ENCODE measurements around the gene GABRD.

The GABRD gene

DNA sequence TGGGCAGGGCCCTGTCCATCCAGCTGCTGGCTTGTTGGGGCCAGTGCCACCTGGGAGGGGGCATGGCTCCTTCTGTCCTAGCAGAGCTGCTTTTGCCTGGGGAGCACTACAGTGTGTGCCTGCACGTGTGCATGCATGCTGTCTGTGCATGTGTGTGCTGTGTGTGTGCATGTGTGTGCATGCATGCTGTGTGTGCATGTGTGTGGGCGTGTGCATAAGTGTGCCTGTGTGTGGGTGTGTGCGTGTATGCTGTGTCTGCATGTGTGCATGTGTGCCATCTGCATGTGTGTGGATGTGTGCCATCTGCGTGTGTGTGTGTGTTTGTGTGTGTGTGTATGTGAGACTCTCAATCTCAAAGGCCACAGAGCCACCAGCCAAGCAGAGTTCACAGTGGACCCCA, 22.7 kb downstream of the GABRD start:
- no peak for DNase-seq

GRCh38 chr1:2042830-2043773, 24.0 kb downstream of the GABRD start:
- DNase-seq = no peak

DNA sequence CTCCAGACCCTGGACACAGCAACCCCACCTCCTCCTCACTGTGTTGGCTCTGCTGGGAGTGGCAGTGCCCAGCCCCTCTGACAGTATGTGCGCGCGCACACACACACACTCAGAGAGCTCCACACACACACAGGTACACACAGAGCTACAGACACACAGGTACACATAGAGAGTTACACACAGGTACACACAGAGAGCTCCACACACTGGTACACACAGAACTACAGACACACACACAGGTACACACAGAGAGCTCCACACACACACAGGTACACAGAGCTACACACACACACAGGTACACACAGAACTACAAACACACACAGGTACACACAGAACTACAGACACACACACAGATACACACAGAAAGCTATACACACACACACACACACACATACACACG, 24.7 kb downstream of the GABRD start:
- DNase-seq = no peak

DNA sequence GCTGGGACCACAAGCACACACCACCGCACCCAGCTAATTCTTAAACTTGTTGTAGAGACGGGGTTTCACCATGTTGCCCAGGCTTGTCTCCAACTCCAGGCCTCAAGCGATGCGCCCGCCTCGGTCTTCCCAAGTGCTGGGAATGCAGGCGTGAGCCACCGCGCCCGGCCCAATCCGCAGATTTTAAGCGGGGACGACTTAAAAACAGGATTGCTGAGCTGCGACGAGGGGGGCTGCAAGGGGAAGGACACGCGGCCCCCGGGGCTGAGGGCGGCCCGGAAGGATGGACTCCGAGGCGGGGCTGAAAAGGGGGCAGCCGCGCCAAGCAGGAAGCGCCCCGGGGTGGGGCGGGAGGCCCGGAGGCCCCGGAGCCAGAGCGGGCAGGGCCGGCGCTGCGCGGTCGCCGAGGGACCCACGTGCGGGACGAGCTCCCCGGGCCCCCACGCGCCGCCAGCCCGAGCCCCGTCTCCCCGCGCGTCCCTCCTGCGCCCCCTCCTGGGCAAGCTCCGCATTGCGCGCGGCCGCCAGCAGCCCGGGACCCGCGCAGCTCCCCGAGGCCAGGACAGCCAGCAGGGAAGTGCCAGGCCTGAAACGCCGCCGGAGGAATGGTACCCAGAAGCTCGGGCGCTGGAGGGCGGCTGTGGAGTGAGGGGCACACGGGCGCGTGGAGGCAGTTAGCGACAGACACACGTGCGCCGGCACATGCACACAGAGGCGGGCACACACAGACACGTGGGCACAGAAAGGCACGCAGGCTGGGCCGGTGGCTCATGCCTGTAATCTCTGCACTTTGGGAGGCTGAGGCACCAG, 25.6 kb downstream of the GABRD start:
- peak; percentile 68 to 87 (median 85) for DNase-seq

DNA sequence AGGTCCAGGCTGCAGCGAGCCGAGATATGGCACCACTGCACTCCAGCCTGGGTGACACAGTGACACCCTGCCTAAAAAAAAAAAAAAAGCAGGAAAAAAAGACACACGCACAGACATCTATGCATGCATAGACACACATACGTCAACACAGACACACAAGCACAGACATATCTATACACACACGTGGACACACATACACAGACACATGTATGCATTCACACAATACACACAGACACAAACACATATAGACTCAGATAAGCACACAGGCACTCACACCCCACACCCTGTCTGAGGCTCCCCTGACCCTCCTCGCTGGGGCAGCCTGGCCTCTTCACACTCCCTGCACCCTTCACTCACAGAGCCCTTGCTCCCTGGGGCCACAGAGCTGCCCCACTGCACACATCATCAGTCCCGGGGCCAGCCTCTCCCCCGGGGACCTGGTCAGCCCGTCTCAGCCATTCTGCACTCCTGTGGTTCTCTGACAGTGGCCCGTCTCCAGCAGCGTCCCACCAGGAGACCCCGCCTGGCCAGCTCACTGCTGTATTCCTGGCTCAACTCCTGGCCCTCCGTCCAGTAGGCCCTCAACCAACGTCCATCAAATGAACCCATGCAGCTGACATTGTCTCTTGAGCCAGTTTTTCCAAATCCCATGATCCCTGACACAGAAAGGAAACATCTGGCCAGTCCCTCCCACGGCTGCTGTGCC, 26.5 kb downstream of the GABRD start:
- DNase-seq = no peak

GRCh38 chr1:2046174-2046917, 27.2 kb downstream of the GABRD start:
- peak; percentile 39 to 75 (median 55) for DNase-seq

DNA sequence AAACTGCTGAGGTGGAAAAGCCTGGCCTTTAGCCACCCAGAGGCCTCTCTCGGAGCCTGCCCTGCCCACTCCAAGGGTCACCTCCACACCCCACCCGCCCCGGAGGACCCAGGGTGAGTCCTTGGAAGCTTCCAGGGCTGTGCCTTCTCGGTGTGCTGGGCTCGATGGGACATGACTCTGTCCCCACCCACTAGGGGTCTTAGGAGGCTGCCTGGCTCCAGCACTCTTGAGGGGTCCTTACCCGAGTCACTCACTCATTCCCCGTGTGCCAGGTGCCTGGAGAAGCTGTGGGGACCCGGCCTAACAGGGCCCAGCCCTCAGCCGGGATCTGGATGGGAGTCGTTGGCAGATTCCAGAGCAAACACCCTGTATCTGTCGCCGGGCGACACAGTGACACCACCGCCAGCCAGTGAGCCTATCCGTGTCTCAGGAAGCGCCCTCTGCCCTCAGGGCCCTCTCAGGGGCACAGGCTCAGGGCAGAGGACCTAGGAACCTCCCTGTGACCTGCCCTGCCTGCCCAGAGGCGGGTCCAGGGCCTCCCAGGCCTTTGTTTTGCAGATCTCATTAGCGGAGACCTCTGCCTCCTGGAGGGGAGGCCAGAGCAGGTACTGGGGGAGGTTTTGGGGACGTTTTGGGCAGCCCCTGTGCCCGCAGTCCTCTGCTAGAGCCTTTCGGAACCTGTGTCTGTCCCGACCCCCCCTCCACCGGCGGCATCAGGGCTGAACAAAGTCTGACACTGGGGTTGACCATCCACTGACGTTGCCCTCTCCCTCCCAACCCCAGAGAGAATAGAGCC, 28.0 kb downstream of the GABRD start:
- no peak for DNase-seq

DNA sequence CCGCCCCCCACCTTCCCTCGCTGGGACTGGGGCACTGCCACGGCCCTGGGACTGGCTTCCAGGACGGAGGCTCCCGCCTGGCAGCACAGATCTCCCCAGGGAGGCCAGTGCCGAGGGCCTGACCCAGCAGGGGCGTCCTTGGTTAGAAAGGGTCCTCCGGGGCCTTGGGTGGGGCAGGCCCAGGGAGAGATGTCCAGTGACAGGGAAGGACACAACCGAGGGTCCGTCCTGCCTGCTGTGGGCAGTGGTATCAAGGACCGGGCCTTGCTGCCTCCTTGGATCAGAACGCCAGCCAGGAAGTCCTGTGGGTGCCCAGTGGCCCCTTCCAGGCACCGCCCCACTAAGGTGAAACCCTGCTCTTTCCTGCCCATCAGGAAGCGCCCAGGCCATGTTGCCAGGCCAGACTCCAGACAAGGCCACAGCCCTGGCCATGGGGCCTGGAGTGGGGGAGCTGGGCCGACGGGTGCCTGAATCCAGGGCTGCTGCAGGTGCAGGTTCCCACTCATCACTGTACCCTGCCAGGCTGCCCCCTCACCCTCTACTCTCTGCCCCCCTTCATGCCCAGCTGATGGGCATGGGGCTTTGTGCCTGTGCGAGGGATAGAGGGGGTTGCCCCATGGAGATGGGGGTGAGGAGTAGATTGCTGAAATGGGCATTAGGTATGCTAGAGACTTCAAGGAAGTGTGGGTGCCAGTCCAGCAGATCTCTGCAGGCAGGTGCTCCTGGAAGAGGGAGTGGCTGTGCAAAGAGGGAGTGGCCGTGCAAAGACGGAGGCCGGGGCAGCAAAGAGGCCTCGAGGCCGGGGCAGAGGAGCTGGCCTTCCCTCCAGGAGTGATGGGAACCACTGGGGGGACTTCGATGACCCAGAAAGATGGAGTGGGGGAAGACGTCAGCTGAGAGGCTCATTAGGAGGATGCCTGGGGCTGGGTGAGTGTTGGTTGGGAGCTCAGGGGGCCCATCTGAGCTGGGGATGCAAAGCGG, 28.9 kb downstream of the GABRD start:
- DNase-seq = no peak

DNA sequence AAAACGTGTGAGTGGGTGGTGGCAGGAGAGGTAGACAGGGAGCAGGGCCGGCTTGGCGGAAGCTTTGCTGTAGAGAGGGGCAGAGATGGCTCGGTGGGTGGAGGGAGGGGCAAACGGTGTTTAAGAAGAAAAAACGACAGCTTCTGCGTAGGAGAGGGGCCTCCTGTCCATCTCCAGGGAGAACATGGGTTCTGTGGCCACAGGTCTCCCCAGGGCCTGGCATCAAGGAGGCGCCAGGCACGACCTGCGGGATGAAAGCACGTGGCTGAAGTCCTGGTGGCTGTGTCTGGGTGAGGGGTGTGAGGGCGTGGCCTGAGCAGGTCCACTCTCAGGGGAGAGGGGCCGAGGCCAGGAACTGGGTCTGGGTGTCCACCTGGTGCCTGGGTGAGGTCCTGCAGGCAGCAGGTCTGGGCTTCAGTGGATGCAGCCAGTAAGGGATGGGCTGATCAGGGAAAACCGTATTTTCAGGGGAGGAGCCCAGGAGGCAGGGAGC, 30.1 kb downstream of the GABRD start:
- peak in 1 of 4 experiments; percentile 14 for DNase-seq

DNA sequence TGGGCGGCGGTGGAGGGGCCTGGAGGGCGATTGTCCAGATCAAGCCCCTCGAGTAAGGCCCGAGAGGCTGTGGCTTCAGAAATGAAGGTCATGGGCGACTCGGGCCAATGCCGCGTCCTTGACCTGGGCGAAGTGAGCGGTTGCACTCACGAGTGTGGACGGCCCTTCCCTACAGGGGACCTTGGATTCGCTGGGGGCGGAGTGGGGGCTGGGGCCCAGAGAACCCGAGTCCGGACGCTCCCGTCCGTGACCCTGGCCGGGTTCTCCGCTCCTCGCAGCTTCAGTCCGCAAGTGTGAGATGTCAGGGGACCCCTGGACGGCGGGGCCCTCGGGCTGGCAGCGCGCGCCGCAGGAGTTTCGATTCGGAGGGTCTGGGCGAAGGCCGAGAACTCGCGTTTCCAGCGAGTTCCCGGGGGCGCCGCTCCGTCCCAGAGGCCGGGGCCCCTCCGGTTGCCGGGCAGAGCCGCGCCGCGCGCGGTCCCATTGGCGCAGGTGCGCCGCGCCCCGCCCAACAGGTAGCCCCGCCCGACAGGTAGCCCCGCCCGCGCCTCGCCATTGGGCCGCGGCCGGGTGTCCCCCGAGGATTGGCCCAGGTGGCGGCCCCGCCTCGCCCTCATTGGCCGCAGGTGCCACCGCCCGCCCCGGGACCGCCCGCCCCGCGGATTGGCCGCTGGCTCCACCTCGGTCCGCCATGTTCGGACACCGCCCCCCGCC, 30.7 kb downstream of the GABRD start, which contains the start of gene PRKCZ:
TSS of gene PRKCZ (plus strand) at position 694 of the 714 bp plus-strand sequence. CDS start 220 bp downstream, outside the sequence.
- peak; percentile 19 to 74 (median 50) for DNase-seq

DNA sequence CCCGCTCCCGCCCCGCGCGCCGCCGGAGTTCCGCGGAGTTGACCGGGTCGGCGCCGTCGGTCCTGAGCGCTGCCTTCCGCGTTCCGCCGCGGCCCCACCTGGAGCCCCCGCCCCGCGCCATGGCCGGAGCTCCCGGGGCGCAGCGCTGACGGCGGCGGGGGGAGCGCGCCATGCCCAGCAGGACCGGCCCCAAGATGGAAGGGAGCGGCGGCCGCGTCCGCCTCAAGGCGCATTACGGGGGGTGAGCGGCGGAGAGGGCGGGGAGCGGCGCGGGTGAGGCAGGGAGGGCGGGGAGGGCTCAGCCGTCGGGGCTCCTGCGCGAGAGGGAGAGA, 31.3 kb downstream of the GABRD start:
- DNase-seq = no peak

DNA sequence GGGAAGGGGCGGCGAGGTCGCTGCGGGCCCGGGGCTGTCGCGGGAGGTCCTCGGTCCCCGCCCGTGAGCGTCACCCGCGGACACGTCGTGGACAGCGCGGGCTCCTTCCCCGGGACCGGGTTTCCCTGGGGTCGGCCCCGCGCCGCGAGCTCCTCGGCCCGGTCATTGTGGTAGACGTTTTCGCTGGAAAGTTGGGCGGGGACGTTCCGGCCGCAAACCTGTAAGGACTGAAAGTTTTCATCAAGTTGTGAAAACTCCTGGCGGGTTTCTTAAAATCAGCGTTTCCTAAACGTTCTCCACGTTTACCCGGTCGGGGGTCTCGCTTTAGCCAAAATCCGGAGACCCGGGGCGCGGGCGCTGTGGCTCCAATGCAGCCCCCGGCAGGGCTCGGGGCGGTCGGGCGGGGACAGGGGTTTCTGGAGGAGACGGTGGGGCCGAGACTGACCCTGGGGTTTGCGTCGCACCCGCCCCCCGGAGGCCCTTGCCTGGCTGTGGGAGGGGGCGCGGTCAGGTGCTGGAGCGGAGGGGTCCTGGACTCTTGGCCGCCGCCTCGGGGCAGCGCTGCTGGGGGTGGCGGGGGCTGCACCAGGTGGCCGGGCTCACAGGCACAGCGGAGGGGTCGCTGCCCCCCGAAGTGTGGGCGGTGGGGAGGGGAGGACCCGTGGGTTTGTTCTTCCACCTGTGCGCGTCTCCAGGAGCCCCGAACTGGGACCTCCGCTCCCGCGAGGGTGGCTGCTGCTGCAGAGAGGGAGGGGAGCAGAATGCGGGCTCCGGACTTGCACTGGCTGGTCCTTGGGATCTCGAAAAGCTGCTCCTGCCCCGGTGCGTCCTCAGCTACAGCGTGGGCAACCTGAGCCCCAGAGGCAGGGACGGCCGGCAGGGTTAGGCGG, 31.9 kb downstream of the GABRD start:
- peak in 1 of 4 experiments; percentile 9 for DNase-seq

DNA sequence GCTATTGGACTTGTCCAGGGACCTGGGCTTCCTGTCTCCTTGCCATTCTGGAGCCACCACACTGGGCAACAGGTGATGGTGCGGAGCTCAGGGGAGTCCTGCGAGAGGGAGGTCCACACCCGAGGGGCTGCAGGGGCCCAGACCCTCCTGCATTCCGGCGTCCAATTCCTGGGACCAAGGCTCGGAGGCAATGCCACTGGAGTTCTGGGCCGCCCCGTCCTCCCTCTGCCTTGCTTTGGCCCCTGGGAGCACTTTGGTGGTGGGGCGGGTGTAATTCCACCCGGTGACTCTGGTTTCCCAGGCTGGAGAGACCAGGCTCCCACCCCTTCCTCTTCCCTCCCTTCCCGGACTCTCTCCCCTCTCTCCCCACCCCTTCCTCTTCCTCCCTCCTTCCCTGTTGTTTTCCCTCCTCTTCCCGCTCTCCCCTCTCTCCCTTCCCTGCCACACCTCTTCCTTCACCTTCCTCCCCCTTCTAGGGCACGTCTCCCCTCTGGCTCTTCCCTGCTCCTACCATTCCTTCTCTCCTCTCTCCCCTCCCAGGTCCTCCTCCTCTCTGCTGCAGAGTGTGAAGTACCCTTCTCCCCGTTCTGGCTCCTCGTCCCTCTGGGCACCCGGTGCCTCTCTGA, 33.0 kb downstream of the GABRD start:
- no peak for DNase-seq

DNA sequence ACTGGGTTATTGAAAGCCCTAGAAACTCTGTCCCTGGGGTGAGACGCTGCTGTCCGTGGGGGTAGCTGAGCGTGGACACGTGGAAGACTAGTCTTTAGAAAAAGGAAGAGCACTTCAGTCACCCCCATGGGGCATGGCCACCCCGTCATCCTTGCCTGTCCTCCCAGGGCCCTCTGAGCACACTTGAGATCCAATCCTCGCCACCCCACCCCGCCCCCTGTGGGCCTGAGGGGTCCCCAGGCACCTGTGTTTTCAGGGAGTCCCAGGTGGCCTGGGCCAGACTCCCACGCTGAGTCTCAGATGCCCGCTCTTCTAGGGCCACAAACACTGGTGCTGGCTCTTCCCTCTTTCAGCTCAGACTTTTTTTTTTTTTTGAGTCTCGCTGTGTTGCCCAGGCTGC, 33.6 kb downstream of the GABRD start:
- DNase-seq = no peak

- DNase-seq = no peak
Observed at GRCh38 chr1:2053217-2053616, 34.1 kb downstream of the GABRD start.

DNA sequence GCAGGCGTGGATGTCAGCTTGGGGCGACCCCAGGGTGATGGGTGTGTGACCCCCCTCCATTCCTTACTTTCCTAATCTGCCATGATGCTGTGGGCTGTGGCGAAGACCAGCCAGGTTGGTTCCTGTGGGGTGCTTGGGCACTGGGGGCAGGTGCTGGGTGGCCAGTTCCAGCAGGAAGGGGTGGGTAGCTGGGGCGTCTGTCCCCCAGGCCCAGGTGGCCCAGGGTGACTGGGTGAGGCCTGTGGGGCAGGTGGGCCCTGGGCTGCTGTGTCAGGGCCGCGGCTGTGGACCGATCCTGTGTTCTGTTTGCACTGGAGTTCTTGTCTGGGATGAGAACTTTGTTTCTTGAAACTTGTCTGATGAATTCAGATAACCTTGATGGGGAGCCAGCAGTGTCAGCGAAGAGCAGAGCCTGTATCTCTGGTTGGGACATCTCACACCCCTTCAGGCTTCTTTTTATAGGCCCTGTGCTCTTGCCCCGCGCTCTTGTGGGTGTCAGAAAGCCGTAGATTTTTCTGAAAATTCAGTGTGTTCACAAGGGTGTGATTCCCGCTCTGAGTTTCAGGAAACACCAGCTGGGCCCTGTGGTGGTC, 34.7 kb downstream of the GABRD start:
- DNase-seq = no peak

DNA sequence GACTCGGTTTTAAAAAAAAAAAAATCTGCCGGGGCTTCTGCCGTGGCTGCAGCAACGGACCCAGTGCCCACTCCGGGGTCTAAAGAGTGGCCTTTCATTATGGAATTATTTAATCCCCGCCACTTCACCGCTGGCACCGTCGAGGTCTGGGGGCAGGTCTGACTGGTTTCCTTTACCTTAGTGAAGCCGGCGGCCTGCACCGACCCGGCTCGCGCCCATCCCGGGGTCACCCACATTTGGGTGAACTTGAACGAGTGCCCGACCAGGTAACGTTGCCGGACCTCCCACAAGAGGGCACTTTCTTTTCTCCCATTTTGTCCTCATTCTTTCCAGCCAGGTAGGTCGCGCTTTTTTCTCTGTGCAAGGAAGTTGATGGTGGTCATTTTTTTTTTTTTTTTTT, 35.4 kb downstream of the GABRD start:
- no peak for DNase-seq
